Epithelial cell of prostate (primary cell): ENCODE results near the gene UST.
"Not testable (repeated sequence)": the region's sequence is repeated elsewhere in the genome, so short reads cannot be mapped to it uniquely, and the experiment has no call there.

ENCODE experiments used
- DNase-seq: peaks from one replicate; pipeline ENCODE4 v3.0.0-alpha.2; 2011; ENCODE audit warnings: low read depth, low spot score
- H3K27ac ChIP-seq: fragments of 450-650 bp; 2 replicates; pipeline ENCODE4 v1.5.1; 2017; ENCODE audit warnings: mild to moderate bottlenecking

Gene UST

GRCh38 chr6:148857798-148858390 lies 111.1 kb downstream of the UST start:
- peak; percentile 73 for DNase-seq
- peak overlapping the region; percentile 76 for H3K27ac ChIP-seq

GRCh38 chr6:148864132-148864531 lies 117.3 kb downstream of the UST start:
- DNase-seq, H3K27ac ChIP-seq: not testable (repeated sequence)

- no peak for DNase-seq
These were observed 118.1 kb downstream of the UST start for GRCh38 chr6:148864941-148865340.

GRCh38 chr6:148866657-148867268 lies 119.9 kb downstream of the UST start:
- no peak for DNase-seq
- peak overlapping the region; percentile 89 for H3K27ac ChIP-seq

More at GRCh38 chr6:148864941-148865340, 118.1 kb downstream of the UST start:
- no peak overlapping the region for H3K27ac ChIP-seq

GRCh38 chr6:148867862-148868261 lies 121.0 kb downstream of the UST start:
- DNase-seq, result no peak
- peak overlapping the region; percentile 89 for H3K27ac ChIP-seq

GRCh38 chr6:148868314-148868713 lies 121.5 kb downstream of the UST start:
- peak overlapping the region; percentile 89 for H3K27ac ChIP-seq
- no peak for DNase-seq

GRCh38 chr6:148868901-148869300 lies 122.1 kb downstream of the UST start:
- DNase-seq, result no peak
- H3K27ac ChIP-seq, result peak overlapping the region; percentile 89

- peak; percentile 83 for DNase-seq
- peak overlapping the region; percentile 89 for H3K27ac ChIP-seq
These were observed 122.8 kb downstream of the UST start for GRCh38 chr6:148869585-148869984.

GRCh38 chr6:148873154-148873553 lies 126.3 kb downstream of the UST start:
- H3K27ac ChIP-seq, result no peak overlapping the region
- DNase-seq, result no peak

GRCh38 chr6:148873868-148874267 lies 127.0 kb downstream of the UST start:
- no peak for DNase-seq
- peak overlapping the region; percentile 52 for H3K27ac ChIP-seq

GRCh38 chr6:148874698-148875293 lies 128.0 kb downstream of the UST start:
- peak overlapping the region; percentile 52 for H3K27ac ChIP-seq

GRCh38 chr6:148878683-148879082 lies 131.9 kb downstream of the UST start:
- H3K27ac ChIP-seq, result no peak overlapping the region
- DNase-seq, result no peak

More at GRCh38 chr6:148874698-148875293, 128.0 kb downstream of the UST start:
- DNase-seq, result no peak

GRCh38 chr6:148880742-148881141 lies 133.9 kb downstream of the UST start:
- DNase-seq, H3K27ac ChIP-seq: not testable (repeated sequence)

GRCh38 chr6:148881593-148882311 lies 134.9 kb downstream of the UST start:
- no peak for DNase-seq
- H3K27ac ChIP-seq, result no peak overlapping the region

GRCh38 chr6:148883270-148883669 lies 136.4 kb downstream of the UST start:
- no peak for DNase-seq
- no peak overlapping the region for H3K27ac ChIP-seq

- DNase-seq, result no peak
- H3K27ac ChIP-seq, result no peak overlapping the region
These were observed 137.6 kb downstream of the UST start for GRCh38 chr6:148884461-148884860.

- H3K27ac ChIP-seq, result peak overlapping the region; percentile 85
- no peak for DNase-seq
These were observed 138.5 kb downstream of the UST start for GRCh38 chr6:148885136-148885865.

GRCh38 chr6:148885925-148886845 lies 139.4 kb downstream of the UST start:
- peak overlapping the region; percentile 85 for H3K27ac ChIP-seq
- DNase-seq, result peak; percentile 49

- H3K27ac ChIP-seq, result peak overlapping the region; percentile 85
- peak; percentile 16 for DNase-seq
These were observed 140.4 kb downstream of the UST start for GRCh38 chr6:148887181-148887580.
